Right lobe of liver (tissue), 4 donors: ENCODE data around the gene CSNK1G3.
"Not testable (repeated sequence)": the region's sequence is repeated elsewhere in the genome, so short reads cannot be mapped to it uniquely, and the experiment has no call there.

Experiments
- CTCF ChIP-seq, 4 donors: fragments of 200-600 bp in 3 of 4; fragments of 450-650 bp in 1 of 4; IDR thresholded peaks; one replicate each; pipeline versions ENCODE4 v1.5.1 to v1.8.0; 2016 to 2022; ENCODE audit warnings: antibody characterized with exemption in 4 of 4, mild to moderate bottlenecking in 2 of 4
- POLR2A ChIP-seq: fragments of 450-650 bp; IDR thresholded peaks from one replicate; pipeline ENCODE4 v1.6.1; 2017; ENCODE audit warnings: antibody characterized with exemption, mild to moderate bottlenecking
- donor health status: DM: no; HTN: no; CAD: no.
- donor health status: DM: no; HTN: no; CAD: no.
- donor health status: DM: no; HTN: yes; CAD: no.

GRCh38 chr5:123495211-123495610, 16.8 kb upstream of the CSNK1G3 start:
- TF ChIP-seq CTCF (IDR thresholded peaks at IDR 0.05); POLR2A: not testable (repeated sequence)
